AG10803 (cell line): ENCODE results near the gene GNAS-AS1.
A peak's percentile ranks its signal among the peaks of the same experiment; 100 is the strongest.
"Not testable (repeated sequence)": the region's sequence is repeated elsewhere in the genome, so short reads cannot be mapped to it uniquely, and the experiment has no call there.

Experiments used
- DNase-seq: peaks from one replicate; pipeline ENCODE4 v3.0.0; 2010; ENCODE audit warnings: low read depth
- H3K4me3 ChIP-seq: 2 replicates; pipeline ENCODE4 v1.5.1; 2011; ENCODE audit warnings: mild to moderate bottlenecking, low read length, control low read depth
- TF ChIP-seq, protein P1 (sequence below): conservative IDR thresholded peaks from 2 replicates; pipeline ENCODE4 v1.5.1; 2011; ENCODE audit warnings: mild to moderate bottlenecking, low read length, control low read depth, inconsistent platforms

The GNAS-AS1 gene

DNA sequence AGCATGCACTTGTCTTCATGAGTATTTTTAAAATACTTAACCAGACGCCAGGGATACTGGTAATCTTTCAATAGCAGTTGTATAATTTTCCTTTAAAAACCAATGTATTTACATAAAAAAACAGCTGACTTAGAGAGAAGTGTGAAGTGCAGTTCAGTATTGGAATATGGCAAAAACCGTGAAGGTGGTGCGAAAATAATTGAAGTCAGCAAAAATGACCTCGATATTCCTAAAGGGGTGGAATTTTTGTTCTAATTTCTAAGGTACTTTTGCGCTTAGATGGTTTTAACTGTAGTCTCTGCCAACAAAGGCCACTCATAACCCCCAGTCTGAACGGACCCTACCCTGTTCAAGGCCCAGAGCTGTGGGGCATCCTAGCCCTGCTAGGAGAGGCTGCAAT is 25.3 kb downstream of the GNAS-AS1 start:
- DNase-seq, result no peak
- H3K4me3 ChIP-seq, result no peak overlapping the region
- TF ChIP-seq, protein P1, sequence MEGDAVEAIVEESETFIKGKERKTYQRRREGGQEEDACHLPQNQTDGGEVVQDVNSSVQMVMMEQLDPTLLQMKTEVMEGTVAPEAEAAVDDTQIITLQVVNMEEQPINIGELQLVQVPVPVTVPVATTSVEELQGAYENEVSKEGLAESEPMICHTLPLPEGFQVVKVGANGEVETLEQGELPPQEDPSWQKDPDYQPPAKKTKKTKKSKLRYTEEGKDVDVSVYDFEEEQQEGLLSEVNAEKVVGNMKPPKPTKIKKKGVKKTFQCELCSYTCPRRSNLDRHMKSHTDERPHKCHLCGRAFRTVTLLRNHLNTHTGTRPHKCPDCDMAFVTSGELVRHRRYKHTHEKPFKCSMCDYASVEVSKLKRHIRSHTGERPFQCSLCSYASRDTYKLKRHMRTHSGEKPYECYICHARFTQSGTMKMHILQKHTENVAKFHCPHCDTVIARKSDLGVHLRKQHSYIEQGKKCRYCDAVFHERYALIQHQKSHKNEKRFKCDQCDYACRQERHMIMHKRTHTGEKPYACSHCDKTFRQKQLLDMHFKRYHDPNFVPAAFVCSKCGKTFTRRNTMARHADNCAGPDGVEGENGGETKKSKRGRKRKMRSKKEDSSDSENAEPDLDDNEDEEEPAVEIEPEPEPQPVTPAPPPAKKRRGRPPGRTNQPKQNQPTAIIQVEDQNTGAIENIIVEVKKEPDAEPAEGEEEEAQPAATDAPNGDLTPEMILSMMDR, result no peak

DNA sequence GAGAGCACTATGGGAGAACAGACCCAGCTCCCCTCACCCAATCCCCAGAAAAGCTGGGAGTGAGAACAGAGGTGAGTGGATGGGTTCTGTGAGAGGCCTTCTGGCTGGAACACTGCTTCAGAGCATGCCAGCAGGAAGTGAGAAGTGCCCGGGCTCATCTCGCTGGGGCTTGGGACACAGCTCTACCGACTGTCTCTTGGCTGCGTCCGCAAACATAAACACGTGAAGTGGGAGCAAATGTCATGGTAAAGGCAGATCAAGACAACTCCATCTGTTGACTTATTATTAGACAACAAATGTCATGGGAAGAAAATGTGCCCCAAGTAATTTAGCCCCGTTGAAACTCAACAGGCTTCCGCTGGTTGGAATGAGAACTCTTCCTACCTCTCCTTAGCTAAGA is 25.9 kb downstream of the GNAS-AS1 start:
- DNase-seq, result no peak
- H3K4me3 ChIP-seq, result no peak overlapping the region
- TF ChIP-seq, protein P1, result no peak

DNA sequence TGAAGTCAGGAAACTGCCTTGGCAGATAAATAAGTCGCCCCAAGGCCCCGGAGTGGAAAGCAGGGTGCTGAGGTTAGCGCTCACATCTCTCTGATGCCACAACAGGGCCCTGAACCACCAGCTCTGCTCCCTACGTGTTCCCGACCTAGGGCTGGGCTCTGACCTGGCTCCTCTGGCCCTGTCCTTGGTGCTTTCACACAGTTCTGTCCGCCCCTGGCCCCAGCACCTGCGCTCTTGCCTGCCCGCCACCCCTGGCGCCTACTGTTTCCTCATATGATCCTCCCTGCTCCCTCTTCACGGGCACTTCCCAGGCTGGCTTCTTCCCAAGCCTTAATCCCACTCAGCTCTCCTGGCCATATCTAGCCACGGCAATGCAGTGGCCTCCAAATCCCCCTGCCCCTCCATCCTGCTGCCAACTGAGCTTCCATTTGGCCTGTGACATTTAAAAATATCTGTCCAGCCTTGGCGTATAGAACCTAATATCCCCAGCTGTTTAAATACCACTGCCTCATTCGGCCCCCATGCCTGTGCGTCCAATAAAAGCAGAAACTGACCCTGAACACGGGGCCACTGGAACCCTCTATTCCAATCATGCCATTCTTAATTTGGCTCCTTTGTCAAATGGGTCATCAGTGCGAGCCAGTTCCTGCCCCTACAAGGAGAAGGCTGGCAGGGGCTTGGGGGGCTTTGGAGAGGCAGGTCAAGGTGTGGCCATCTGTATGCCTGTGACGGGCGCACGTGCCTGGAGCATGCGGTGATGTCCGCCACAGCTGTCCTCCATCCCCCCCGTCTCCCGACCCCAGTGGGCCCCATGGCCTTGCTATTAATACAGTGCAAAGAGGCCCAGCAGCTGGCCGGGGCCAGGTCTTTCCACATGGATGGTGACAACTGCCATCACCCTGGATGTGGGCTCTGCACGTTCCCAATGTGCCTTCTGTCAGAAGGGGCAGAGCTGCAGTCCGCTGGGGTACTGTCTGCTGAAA is 27.7 kb downstream of the GNAS-AS1 start:
- TF ChIP-seq, protein P1, result no peak
- no peak for DNase-seq
- H3K4me3 ChIP-seq, result no peak overlapping the region

DNA sequence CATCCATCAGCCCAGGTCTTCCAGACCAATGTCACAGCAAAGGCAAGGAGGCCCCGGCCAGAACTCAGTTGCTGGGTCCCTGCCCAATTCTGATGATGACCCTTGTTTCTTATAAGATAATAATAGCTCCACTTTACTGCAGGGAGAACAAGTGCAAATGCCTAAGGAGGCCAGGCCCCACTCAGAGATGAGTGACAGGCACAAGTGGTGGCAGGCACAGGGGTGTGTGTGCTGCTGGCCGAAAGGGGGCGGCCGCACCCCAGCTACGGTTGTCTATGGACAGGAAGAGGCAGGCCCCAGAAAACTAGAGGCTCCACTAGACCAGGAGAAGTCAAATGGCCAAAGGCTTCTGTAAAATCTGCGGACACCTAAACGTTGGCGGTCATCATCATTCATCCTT is 28.6 kb downstream of the GNAS-AS1 start:
- DNase-seq, result no peak
- no peak overlapping the region for H3K4me3 ChIP-seq
- TF ChIP-seq, protein P1, result no peak

DNA sequence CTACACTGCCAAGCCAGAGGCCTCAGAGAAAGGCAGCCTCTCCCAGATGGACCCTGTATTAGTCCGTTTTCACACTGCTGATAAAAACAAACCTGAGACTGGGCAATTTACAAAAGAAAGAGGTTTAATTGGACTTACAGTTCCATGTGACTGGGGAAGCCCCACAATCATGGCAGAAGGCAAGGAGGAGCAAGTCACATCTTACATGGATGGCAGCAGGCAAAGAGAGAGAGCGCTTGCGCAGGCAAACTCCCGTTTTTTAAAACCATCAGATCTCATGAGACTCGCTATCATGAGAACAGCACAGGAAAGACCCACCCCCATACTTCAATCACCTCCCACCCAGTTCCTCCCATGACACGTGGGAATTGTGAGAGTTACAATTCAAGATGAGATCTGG is 30.2 kb downstream of the GNAS-AS1 start:
- DNase-seq, H3K4me3 ChIP-seq: not testable (repeated sequence)

DNA sequence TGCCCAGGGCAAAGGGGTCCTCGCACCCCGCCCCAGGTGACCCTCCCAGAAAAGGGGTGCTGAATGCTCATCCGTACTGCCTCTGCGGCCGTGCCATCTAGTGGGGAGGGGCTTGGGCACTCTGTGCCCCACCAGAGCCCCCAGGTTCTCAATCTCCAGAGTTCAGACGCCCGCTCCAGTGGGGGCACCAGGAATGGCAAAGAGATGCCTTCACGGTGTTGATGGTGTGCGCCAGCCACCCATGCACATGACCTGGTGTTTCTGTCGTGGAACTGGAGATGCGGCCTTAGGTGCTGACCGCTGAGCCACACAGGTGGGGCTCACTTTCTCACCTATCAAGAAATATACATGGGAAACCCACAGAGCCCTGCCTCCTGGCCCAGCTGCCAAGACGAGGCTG is 30.8 kb downstream of the GNAS-AS1 start:
- TF ChIP-seq, protein P1, result no peak
- DNase-seq, result no peak
- no peak overlapping the region for H3K4me3 ChIP-seq

DNA sequence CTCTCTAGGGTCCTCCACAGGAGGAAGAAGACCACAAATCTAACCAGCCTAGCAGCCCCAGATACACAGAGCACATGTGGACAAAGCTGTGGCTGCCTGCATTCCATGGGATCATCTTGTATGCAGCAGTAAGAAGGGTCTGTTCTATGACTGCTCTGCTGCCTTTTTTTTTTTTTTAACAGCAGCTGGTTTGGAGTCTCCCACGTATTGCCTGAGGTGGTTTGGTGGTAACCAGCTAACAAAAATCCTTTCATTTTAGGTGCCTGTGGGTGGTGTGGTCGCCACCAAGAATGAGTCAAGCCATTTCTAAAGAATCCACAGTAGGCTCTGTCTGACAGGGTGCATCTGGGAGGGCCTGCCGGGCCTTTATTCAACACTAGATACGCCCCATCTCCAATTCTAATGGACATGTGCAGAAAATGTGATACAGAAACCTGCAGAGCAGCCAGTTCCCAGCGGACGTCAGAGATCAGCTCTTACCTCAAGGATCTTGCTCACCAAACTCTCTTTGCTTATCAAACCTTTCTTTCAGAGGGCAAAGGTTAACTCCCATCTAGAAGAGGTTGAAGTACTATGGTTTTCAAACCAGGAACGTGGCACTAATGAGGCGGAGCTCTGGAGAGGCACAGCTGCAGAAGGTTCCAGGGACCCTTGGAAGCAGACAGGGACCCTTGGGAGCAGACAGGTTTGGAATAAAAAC is 32.0 kb downstream of the GNAS-AS1 start:
- no peak overlapping the region for H3K4me3 ChIP-seq
- DNase-seq, result peak; percentile 93
- TF ChIP-seq, protein P1, result no peak
